K562 (cell line): ENCODE measurements around the gene MAP2K7. TPM values are rescaled to one million over a fixed set of nuclear protein-coding genes. Genes with fewer than 3 reads are reported as not detected.

Experiments used
- ARID1B ChIP-seq: fragments of 450-650 bp; IDR thresholded peaks from 2 replicates; pipeline ENCODE4 v1.6.1; 2016; ENCODE audit warnings: antibody characterized with exemption, mild to moderate bottlenecking, inconsistent platforms
- BRD9 ChIP-seq: fragments of 450-650 bp; IDR thresholded peaks from 2 replicates; pipeline ENCODE4 v1.6.1; 2018; ENCODE audit warnings: low read depth; ENCODE audit not compliant: partially characterized antibody
- DNMT1 ChIP-seq: fragments of 450-650 bp; IDR thresholded peaks from 2 replicates; pipeline ENCODE4 v1.6.1; 2016; ENCODE audit warnings: antibody characterized with exemption, mild to moderate bottlenecking
- EWSR1 ChIP-seq: fragments of 450-650 bp; IDR thresholded peaks from 2 replicates; pipeline ENCODE4 v1.6.1; 2018; ENCODE audit warnings: borderline replicate concordance, mild to moderate bottlenecking, low read depth, moderate library complexity; ENCODE audit not compliant: partially characterized antibody
- HDAC2 ChIP-seq: fragments of 450-650 bp; IDR thresholded peaks from 2 replicates; pipeline ENCODE4 v1.6.1; 2016; ENCODE audit warnings: mild to moderate bottlenecking
- HDAC3 ChIP-seq: fragments of 450-650 bp; IDR thresholded peaks from 2 replicates; pipeline ENCODE4 v1.6.1; 2018; ENCODE audit warnings: borderline replicate concordance, mild to moderate bottlenecking, moderate library complexity; ENCODE audit not compliant: partially characterized antibody
- KDM1A ChIP-seq, 2 experiments: fragments of 450-650 bp; IDR thresholded peaks; 2 replicates each; pipeline ENCODE4 v1.6.1; 2016; ENCODE audit warnings: mild to moderate bottlenecking in 2 of 2
- KDM2B ChIP-seq: fragments of 250-450 bp; sonication (Bioruptor Pico); IDR thresholded peaks from 2 replicates; pipeline ENCODE4 v1.8.0; 2021; ENCODE audit warnings: mild to moderate bottlenecking, moderate library complexity
- RAD21 ChIP-seq, 2 experiments: fragments of 250-450 bp in 1 of 2; fragments of 450-650 bp in 1 of 2; sonication (Bioruptor Pico) in 1 of 2; formaldehyde crosslinking in 1 of 2; IDR thresholded peaks in 1 of 2; conservative IDR thresholded peaks in 1 of 2; 2 replicates each; pipeline versions ENCODE4 v1.4.0 to v1.8.0; 2020 to 2022; ENCODE audit warnings: mild to moderate bottlenecking in 2 of 2, moderate library complexity in 1 of 2
- RBM39 ChIP-seq: fragments of 200-400 bp; formaldehyde crosslinking; optimal IDR thresholded peaks from 2 replicates; pipeline ENCODE3; 2018; ENCODE audit warnings: low read depth, low read length
- SIN3A ChIP-seq, 2 experiments: fragments of 150-350 bp in 1 of 2; IDR thresholded peaks; 2 replicates each; pipeline ENCODE4 v1.6.1; 2011 to 2016; ENCODE audit warnings: borderline replicate concordance in 2 of 2, low read depth in 2 of 2, low read length in 2 of 2, mild to moderate bottlenecking in 2 of 2, moderate library complexity in 2 of 2; ENCODE audit not compliant: control insufficient read depth in 1 of 2
- TOE1 ChIP-seq, 2 experiments: fragments of 450-650 bp in 1 of 2; sonication (generic) in 1 of 2; formaldehyde crosslinking in 1 of 2; IDR thresholded peaks; 2 replicates each; pipeline versions ENCODE4 v1.7.1 to v1.8.0; 2016 to 2022; ENCODE audit warnings: borderline replicate concordance in 2 of 2, mild to moderate bottlenecking in 2 of 2, antibody characterized with exemption in 1 of 2, inconsistent platforms in 1 of 2, low read depth in 1 of 2, missing genetic modification reagents in 1 of 2, moderate library complexity in 1 of 2
- TSC22D4 ChIP-seq: fragments of 450-650 bp; IDR thresholded peaks from 2 replicates; pipeline ENCODE4 v1.6.1; 2016; ENCODE audit warnings: missing genetic modification characterization, missing biosample characterization, control low read depth
- ZNF324 ChIP-seq: fragments of 250-450 bp; sonication (Bioruptor Pico); IDR thresholded peaks from 2 replicates; pipeline ENCODE4 v1.4.0; 2020; ENCODE audit warnings: mild to moderate bottlenecking
- ZNF41 ChIP-seq: fragments of 250-450 bp; sonication (Bioruptor Pico); conservative IDR thresholded peaks from 2 replicates; pipeline ENCODE4 v1.4.0; 2020; ENCODE audit warnings: mild to moderate bottlenecking
- polyA plus RNA-seq, 8 experiments: library from polyadenylated mRNA; depleted of rRNA in 4 of 8; stranded (reverse) in 5 of 8; unstranded in 3 of 8; fragments of >200 nt; fragmentation: Nextera tagmentation in 2 of 8; fragmentation: Illumina TruSeq in 1 of 8; extraction: Ambion mirVana in 2 of 8; extraction: Trizol in 1 of 8; gene quantifications; 2 replicates each; pipeline versions ENCODE4 v1.2.1 to v1.2.3, GENCODE V29; 2011 to 2014; ENCODE audit warnings: inconsistent platforms in 1 of 8, missing spikeins in 1 of 8
- total RNA-seq, 7 experiments: library from RNA; depleted of rRNA in 6 of 7; stranded (reverse); fragments of >200 nt in 6 of 7; fragmentation: Illumina TruSeq in 2 of 7; extraction: Trizol in 2 of 7; gene quantifications; 2 replicates each; pipeline versions ENCODE4 v1.2.1 to v1.2.3, GENCODE V29; 2011 to 2021; ENCODE audit warnings: low replicate concordance in 1 of 7
- TF ChIP-seq, protein P1 (sequence below): fragments of 450-650 bp; IDR thresholded peaks from 2 replicates; pipeline ENCODE4 v1.7.1; 2018; ENCODE audit warnings: mild to moderate bottlenecking, low read depth; ENCODE audit not compliant: partially characterized antibody
- TF ChIP-seq, protein P2 (sequence below), 2 experiments: fragments of 450-650 bp; IDR thresholded peaks; 2 replicates each; pipeline ENCODE4 v1.6.1; 2018; ENCODE audit warnings: mild to moderate bottlenecking in 2 of 2, low read depth in 1 of 2; ENCODE audit not compliant: partially characterized antibody in 2 of 2
- TF ChIP-seq, protein P3 (sequence below): fragments of 450-650 bp; IDR thresholded peaks from 2 replicates; pipeline ENCODE4 v1.7.0; 2016; ENCODE audit warnings: borderline replicate concordance

Gene MAP2K7
- total and polyA plus RNA-seq, 9 of the 15 experiments (the other 6 are each of a cell fraction or from before 2014, with no cell fraction given), result 0.51 to 45.8 (median 14.1) TPM

- TF ChIP-seq, protein P1, sequence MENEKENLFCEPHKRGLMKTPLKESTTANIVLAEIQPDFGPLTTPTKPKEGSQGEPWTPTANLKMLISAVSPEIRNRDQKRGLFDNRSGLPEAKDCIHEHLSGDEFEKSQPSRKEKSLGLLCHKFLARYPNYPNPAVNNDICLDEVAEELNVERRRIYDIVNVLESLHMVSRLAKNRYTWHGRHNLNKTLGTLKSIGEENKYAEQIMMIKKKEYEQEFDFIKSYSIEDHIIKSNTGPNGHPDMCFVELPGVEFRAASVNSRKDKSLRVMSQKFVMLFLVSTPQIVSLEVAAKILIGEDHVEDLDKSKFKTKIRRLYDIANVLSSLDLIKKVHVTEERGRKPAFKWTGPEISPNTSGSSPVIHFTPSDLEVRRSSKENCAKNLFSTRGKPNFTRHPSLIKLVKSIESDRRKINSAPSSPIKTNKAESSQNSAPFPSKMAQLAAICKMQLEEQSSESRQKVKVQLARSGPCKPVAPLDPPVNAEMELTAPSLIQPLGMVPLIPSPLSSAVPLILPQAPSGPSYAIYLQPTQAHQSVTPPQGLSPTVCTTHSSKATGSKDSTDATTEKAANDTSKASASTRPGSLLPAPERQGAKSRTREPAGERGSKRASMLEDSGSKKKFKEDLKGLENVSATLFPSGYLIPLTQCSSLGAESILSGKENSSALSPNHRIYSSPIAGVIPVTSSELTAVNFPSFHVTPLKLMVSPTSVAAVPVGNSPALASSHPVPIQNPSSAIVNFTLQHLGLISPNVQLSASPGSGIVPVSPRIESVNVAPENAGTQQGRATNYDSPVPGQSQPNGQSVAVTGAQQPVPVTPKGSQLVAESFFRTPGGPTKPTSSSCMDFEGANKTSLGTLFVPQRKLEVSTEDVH, result no peak
- peak; percentile 40; the same call in 1 of the 2 replicates for TF ChIP-seq TOE1 (IDR thresholded peaks at IDR 0.05; ENCODE audit: borderline replicate concordance)
- peak; percentile 63; the same call in 1 of the 2 replicates for TF ChIP-seq TOE1 (CRISPR knock-in tag; IDR thresholded peaks at IDR 0.05; ENCODE audit: borderline replicate concordance, low read depth)
- TF ChIP-seq EWSR1, result no peak
- TF ChIP-seq ARID1B, result no peak
- TF ChIP-seq HDAC2, result peak; percentile 52; the same call in 1 of the 2 replicates
- TF ChIP-seq, protein P2, sequence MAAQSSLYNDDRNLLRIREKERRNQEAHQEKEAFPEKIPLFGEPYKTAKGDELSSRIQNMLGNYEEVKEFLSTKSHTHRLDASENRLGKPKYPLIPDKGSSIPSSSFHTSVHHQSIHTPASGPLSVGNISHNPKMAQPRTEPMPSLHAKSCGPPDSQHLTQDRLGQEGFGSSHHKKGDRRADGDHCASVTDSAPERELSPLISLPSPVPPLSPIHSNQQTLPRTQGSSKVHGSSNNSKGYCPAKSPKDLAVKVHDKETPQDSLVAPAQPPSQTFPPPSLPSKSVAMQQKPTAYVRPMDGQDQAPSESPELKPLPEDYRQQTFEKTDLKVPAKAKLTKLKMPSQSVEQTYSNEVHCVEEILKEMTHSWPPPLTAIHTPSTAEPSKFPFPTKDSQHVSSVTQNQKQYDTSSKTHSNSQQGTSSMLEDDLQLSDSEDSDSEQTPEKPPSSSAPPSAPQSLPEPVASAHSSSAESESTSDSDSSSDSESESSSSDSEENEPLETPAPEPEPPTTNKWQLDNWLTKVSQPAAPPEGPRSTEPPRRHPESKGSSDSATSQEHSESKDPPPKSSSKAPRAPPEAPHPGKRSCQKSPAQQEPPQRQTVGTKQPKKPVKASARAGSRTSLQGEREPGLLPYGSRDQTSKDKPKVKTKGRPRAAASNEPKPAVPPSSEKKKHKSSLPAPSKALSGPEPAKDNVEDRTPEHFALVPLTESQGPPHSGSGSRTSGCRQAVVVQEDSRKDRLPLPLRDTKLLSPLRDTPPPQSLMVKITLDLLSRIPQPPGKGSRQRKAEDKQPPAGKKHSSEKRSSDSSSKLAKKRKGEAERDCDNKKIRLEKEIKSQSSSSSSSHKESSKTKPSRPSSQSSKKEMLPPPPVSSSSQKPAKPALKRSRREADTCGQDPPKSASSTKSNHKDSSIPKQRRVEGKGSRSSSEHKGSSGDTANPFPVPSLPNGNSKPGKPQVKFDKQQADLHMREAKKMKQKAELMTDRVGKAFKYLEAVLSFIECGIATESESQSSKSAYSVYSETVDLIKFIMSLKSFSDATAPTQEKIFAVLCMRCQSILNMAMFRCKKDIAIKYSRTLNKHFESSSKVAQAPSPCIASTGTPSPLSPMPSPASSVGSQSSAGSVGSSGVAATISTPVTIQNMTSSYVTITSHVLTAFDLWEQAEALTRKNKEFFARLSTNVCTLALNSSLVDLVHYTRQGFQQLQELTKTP (IDR thresholded peaks at IDR 0.05; ENCODE audit: low read depth in 1 of 2, partially characterized antibody in 2 of 2), result no peak
- TF ChIP-seq, protein P3, sequence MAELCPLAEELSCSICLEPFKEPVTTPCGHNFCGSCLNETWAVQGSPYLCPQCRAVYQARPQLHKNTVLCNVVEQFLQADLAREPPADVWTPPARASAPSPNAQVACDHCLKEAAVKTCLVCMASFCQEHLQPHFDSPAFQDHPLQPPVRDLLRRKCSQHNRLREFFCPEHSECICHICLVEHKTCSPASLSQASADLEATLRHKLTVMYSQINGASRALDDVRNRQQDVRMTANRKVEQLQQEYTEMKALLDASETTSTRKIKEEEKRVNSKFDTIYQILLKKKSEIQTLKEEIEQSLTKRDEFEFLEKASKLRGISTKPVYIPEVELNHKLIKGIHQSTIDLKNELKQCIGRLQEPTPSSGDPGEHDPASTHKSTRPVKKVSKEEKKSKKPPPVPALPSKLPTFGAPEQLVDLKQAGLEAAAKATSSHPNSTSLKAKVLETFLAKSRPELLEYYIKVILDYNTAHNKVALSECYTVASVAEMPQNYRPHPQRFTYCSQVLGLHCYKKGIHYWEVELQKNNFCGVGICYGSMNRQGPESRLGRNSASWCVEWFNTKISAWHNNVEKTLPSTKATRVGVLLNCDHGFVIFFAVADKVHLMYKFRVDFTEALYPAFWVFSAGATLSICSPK, result no peak
- no peak for TF ChIP-seq DNMT1
- TF ChIP-seq KDM1A (IDR thresholded peaks at IDR 0.05), result no peak
- no peak for TF ChIP-seq ZNF324 (CRISPR knock-in tag)
- no peak for TF ChIP-seq BRD9
- TF ChIP-seq SIN3A (IDR thresholded peaks at IDR 0.05; ENCODE audit: borderline replicate concordance in 2 of 2, control insufficient read depth in 1 of 2, low read depth in 2 of 2, low read length in 2 of 2), result no peak
- no peak for TF ChIP-seq RAD21 (CRISPR knock-in tag; conservative IDR thresholded peaks at IDR 0.05 in 1 of 2, IDR thresholded peaks at IDR 0.05 in 1 of 2)
- no peak for TF ChIP-seq HDAC3
- no peak for TF ChIP-seq TSC22D4 (tag)
- no peak for TF ChIP-seq ZNF41
- TF ChIP-seq KDM2B (CRISPR knock-in tag), result peak; percentile 74; the same call in 1 of the 2 replicates
- TF ChIP-seq RBM39, result no peak
Observed at GRCh38 chr19:7920519-7921301, 17.0 kb downstream of the MAP2K7 start (continued).
